GM08714 (cell line): ENCODE measurements around the gene MAP3K13.
"Not testable (repeated sequence)": the region's sequence is repeated elsewhere in the genome, so short reads cannot be mapped to it uniquely, and the experiment has no call there.

Experiments
- H3K4me3 ChIP-seq: fragments of 200-500 bp; sonication (Bioruptor generic); 2 replicates; pipeline ENCODE4 v1.5.1; 2014; ENCODE audit warnings: mild to moderate bottlenecking, low read length, inconsistent platforms
- ZNF274 ChIP-seq: IDR thresholded peaks from 2 replicates; pipeline ENCODE4 v1.6.1; 2012; ENCODE audit warnings: mild to moderate bottlenecking, low read depth, low read length

The MAP3K13 gene

GRCh38 chr3:185430375-185430774, 67.4 kb downstream of the MAP3K13 start:
- H3K4me3 ChIP-seq: no peak overlapping the region
- TF ChIP-seq ZNF274: no peak

GRCh38 chr3:185439745-185440466, 77.0 kb downstream of the MAP3K13 start:
- no peak for TF ChIP-seq ZNF274
- H3K4me3 ChIP-seq: no peak overlapping the region

GRCh38 chr3:185442031-185442430, 79.1 kb downstream of the MAP3K13 start:
- no peak for TF ChIP-seq ZNF274
- H3K4me3 ChIP-seq: no peak overlapping the region

GRCh38 chr3:185444329-185444728, 81.4 kb downstream of the MAP3K13 start:
- no peak overlapping the region for H3K4me3 ChIP-seq
- no peak for TF ChIP-seq ZNF274

- no peak overlapping the region for H3K4me3 ChIP-seq
- TF ChIP-seq ZNF274: no peak
Measured at GRCh38 chr3:185448107-185448506, 85.2 kb downstream of the MAP3K13 start.

GRCh38 chr3:185451432-185451831, 88.5 kb downstream of the MAP3K13 start:
- H3K4me3 ChIP-seq: not testable (repeated sequence)

GRCh38 chr3:185457376-185457775, 94.4 kb downstream of the MAP3K13 start:
- no peak overlapping the region for H3K4me3 ChIP-seq
- no peak for TF ChIP-seq ZNF274

GRCh38 chr3:185460309-185460708, 97.4 kb downstream of the MAP3K13 start:
- TF ChIP-seq ZNF274: no peak

GRCh38 chr3:185460719-185461350, 97.9 kb downstream of the MAP3K13 start:
- TF ChIP-seq ZNF274: no peak
- no peak overlapping the region for H3K4me3 ChIP-seq

More at GRCh38 chr3:185460309-185460708, 97.4 kb downstream of the MAP3K13 start:
- no peak overlapping the region for H3K4me3 ChIP-seq

- TF ChIP-seq ZNF274: no peak
- no peak overlapping the region for H3K4me3 ChIP-seq
Measured at GRCh38 chr3:185465471-185465870, 102.5 kb downstream of the MAP3K13 start.

- H3K4me3 ChIP-seq: not testable (repeated sequence)
Measured at GRCh38 chr3:185466123-185466522, 103.2 kb downstream of the MAP3K13 start.

GRCh38 chr3:185469542-185469941, 106.6 kb downstream of the MAP3K13 start:
- no peak for TF ChIP-seq ZNF274
- no peak overlapping the region for H3K4me3 ChIP-seq

GRCh38 chr3:185470323-185470722, 107.4 kb downstream of the MAP3K13 start:
- H3K4me3 ChIP-seq: no peak overlapping the region
- TF ChIP-seq ZNF274: no peak

GRCh38 chr3:185473290-185473815, 110.4 kb downstream of the MAP3K13 start:
- no peak for TF ChIP-seq ZNF274
- H3K4me3 ChIP-seq: no peak overlapping the region

- H3K4me3 ChIP-seq: not testable (repeated sequence)
Measured at GRCh38 chr3:185474922-185475321, 112.0 kb downstream of the MAP3K13 start.
